ENCODE measurements around the gene GARNL3.

- no peak for TF ChIP-seq CTCF (IDR thresholded peaks at IDR 0.05)
- no peak for TF ChIP-seq POLR2A (IDR thresholded peaks at IDR 0.05)
Observed at GRCh38 chr9:127233989-127234388, 30.6 kb upstream of the GARNL3 start.
